Dedifferentiated amniotic fluid mesenchymal stem cell (primary cell): ENCODE results near the gene TOX4.
"Not testable (repeated sequence)": the region's sequence is repeated elsewhere in the genome, so short reads cannot be mapped to it uniquely, and the experiment has no call there.

ENCODE experiments used
- DNase-seq: peaks from one replicate; pipeline ENCODE4 v3.0.0-alpha.2; 2016; ENCODE audit errors: extremely low spot score

The TOX4 gene

DNA sequence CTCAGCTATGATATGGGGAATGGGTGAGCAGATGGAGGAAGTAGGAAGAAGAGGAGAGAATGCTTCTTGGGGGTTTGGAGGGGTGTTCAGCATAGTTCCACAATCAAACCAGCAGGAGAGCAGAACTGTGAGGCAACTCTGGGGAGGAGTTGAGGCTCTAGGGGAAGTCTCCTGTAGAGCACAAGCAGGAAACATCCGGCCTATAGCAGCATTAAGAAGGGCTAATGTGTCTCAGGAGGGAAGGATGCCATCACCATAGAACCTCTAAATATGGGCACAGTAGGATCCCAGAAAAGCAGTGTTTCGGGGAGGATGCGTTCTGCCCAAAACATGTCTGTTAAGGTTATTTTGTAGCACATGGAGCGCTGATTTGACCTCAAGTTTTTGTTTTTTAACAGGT is 57.6 kb downstream of the TOX4 start:
- no peak for DNase-seq

DNA sequence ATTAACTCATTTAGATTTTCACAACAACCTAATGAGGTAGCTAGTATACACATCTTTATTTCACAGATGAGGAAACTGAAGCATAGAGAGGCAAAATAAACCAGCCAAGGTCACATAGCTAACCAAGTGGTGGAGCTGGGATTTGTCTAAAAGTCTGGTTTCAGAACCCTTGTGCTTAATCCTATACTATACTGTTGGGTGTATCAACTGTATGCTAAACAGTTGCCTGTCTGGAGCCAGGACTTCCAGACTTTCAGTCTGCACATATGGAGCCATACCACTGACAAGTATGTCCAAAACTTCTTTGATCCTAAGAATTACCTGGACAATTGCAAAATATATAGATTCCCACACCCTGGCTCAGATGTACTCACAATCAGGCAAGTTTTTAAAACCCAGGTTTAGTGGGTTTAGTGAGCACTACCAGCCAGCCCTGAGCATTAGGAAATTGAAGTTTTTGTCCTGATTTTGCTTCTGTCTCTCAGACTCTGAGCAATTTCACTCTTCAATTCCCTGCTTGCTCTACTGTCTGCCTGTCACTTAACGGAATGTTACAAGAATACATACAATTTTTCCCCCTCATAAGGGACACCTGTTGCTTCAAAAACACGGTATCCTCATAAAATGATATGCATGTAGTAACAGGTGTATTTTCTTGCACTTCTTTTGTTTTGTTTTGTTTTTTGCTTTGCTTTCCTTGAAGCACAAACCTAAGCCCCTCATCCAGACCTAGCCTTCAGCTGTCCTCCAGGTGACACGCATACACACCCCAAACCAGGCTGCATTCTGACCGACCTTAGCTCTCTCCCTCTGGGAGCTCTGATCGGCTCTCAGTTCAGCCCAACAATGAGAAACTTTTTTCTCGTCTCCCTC is 58.8 kb downstream of the TOX4 start:
- DNase-seq: no peak

DNA sequence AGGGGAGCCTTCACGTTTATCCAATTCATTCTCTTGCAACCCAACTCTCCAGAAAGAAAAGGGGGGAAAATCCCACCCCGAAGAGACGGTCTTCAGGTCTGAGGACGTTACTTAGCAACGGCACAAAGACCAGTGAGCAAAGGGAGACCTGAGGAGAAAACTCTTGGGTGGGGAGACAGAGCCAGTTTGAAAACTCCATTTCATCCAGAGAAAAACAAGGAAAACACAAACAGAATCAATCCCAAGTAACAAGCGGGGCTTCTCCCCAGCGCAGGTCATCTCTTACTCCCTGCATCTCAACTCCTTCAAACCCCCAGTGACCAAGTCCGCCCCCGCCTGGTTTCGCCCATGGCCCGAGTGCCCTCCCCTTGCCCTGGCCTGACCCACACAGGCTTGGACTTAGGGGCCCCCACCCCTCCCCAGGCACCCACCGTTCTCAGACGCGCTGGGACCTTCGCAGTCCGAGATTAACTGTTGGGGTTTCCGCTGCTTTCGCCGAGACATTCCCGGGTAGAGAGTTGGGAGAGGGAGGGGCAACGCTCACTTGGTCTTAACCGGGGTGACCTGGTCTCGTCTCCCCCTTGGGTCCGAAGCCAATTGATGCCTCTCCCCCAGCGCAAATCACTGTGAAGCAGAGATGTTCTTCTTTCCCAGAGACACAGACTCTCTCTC is 59.6 kb downstream of the TOX4 start:
- DNase-seq: no peak

DNA sequence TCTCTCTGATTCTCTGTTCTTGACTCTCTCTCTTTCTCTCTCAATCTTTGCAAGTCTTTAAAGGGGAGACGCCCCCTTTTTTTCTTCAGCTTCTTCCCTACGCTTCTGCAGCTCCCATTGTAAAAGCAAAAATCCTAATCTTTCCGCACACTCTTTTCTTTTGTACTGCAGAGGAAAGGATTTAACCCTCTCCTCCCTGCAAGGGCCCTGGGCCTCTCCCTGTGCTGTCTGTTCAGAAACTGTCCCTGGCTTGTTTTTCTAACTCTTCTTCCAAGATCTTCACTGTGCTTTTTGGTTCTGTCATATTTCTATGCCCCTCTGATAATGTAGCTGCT is 60.1 kb downstream of the TOX4 start:
- DNase-seq: no peak

DNA sequence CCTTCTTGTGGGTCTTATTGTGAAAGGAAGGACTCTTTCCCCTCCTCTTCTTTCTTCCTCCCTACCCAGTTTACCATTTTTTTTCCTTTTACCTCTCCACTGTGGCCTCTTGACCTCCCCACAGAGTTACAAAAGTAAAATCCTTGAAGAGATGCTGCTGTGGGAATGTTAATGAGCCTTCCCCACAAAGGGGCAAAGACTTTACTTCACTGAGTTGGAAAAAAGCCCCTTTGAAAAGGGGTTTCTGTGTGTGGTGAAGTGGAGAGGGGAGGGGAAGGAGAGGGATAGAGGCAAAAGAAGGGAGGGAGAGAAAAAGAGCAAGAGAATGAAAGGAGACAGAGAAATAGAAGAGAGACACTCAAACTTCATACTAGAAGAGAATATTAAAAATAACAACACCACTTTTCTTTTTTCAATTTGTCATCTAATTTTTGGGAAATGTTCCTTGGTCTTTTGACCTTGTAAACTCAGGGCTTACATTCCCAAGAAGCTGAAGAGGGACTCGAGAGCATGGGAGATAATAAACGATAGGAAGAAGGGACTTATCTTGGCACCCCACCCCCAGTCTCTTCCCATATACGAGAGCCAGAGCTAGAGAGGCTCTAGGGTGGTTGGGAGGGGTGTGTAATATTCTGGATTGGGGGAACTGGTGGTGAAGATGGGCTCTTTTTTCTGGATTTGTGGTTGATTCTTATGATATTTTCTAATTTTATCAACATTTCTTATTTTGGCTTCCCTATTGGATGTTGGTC is 62.4 kb downstream of the TOX4 start:
- DNase-seq: no peak

DNA sequence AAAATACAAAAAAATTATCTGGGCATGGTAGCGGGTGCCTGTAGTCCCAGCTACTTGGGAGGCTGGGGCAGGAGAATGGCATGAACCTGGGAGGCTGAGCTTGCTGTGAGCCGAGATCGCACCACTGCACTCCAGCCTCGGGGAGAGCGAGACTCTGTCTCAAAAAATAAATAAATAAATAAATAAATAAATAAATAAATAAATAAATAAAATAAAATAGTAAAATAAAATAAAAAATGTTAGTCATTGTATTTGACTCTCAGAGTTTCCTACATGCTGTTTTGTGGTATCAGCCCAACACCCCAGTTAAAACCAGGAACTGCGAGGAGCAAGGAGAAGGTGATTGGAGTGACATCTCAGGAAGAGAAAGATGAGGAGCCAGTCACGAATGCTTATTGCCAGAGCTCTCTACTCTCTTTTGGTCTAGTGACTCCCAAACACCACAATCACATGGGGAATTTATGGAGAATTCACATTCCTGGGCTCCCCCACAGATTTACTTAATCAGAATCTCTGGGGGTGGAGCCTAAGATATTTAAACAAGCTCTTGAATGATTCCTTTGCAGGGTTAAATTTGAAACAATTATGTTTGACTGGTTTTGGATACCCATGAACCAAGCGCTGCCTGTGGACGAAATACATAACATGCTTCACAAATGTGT is 64.5 kb downstream of the TOX4 start:
- DNase-seq: no peak

DNA sequence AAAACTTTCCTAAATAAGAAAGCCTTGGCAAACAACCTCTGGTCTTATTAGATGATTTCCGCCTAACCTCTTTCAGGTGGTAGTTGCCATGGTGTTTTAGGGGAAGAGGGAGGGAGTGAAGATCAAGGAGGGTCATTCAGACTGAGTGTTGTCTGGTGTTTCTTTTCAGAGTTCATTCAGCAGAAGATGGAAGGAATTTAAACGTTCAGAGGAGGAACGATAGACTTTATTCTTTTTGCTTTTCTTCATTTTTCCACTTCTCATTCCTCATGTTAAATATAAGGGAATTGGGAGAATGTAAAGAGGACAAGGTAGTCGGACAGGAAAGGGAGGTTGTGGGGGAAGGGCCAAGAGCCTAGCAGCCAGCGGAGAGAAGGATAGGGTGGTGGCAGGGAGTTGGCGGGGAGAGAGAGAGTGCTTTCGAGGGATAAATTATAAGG is 66.5 kb downstream of the TOX4 start:
- no peak for DNase-seq

DNA sequence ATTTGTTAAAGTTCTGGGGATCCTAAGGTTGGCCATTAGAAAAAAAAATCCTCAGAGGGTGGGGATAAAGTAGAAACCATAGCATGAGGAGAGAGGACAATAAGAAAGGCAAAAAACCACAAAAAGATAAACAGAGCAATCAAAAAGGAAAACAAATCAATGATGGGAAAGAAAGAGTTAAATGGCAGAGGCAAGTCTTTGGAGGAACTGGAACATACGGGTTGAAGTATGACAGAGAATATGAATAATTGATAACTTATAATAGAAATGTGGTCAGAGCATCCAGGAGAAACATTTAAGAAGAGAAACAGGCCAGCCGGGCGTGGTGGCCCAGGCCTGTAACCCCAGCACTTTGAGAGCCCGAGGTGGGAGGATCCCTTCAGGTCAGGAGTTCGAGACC is 67.0 kb downstream of the TOX4 start:
- no peak for DNase-seq

DNA sequence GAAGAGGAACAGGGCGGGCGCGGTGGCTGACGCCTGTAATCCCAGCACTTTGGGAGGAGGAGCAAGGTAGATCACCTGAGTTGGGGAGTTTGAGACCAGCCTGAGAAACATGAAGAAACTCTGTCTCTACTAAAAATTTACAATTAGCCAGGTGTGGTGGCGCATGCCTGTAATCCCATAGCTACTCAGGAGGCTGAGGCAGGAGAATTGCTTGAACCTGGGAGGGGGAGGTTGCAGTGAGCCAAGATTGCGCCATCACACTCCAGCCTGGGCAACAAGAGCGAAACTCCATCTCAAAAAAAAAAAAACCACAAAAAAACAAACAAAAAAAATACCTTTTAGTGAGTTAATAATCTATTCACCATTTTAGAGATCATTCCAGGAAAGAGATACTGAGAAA is 67.6 kb downstream of the TOX4 start:
- DNase-seq: not testable (repeated sequence)
